GM18909 (cell line): ENCODE data around the gene COG4.

Experiments
- ATAC-seq: cut with Tn5 transposase; IDR thresholded peaks from one replicate; pipeline ENCODE4 v1.9.1; 2021; ENCODE audit warnings: mild to moderate bottlenecking; ENCODE audit not compliant: unreplicated experiment, poor library complexity

Gene COG4

DNA sequence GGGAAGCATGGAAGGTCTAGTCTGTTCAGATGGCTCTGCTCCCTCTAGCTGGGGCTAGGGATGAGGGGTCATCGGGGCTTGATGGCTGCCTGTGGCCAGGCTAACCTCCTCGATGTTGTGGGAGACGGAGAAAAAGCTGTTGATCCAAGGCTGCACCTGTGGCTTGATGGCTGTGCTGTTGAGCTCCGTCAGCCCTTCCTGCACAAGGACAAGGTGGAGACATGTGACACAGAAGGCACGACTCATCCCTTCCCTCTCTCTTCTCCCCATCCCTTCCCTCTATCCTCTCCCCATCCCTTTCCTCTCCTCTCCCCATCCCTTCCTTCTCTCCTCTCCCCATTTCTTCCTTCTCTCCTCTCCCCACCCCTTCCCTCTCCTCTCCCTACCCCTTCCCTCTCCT, 40.7 kb downstream of the COG4 start:
- no peak for ATAC-seq

GRCh38 chr16:70481929-70482536, 41.3 kb downstream of the COG4 start:
- no peak for ATAC-seq

DNA sequence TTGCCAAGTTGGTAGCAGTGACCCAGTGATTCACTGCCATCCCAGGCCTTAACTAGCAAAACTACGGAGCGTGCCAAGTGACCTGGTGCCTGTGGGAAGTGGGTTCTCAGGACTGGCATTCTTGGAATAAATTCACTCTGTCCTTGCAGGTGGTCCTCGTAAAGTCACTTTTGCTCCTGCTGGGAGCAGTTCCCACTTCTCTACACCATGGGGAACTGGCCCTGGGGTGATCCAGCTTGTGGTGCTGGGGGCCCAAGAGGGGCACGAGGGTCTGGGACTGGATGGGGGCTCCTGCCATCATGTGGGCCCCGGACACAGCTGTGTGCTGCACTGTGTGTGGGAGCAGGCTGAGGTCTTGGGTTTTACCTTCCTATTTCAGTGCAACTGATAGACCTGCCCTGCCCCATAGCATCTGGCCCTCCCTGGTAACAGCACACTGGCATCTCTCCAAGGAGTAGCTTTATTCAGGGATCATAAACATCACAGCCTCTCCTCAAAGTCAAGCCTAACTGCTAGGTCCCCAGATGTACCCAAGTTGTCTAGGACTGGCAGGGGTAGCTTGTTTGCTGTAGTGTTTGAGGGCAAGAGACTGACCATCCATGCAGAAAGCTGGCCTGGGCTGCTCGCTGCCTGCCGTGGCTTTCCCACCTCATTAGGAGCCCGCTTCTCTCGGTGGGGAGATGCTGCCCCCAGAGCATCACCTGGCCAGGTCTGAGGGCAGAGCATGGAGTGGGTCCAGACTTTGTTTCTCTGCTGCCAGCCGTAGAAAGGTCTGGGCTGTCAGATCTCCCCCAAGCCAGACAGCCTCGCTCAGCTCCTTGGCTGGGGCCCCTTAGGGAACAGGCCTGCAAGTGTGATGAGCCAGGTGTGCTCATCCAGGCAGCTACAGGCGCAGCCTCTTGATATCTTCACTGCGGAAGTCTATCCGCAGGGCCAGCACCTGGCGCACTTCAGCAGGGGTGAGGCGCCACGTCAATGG, 42.9 kb downstream of the COG4 start:
- no peak for ATAC-seq

GRCh38 chr16:70478912-70479341, 44.4 kb downstream of the COG4 start:
- no peak for ATAC-seq

DNA sequence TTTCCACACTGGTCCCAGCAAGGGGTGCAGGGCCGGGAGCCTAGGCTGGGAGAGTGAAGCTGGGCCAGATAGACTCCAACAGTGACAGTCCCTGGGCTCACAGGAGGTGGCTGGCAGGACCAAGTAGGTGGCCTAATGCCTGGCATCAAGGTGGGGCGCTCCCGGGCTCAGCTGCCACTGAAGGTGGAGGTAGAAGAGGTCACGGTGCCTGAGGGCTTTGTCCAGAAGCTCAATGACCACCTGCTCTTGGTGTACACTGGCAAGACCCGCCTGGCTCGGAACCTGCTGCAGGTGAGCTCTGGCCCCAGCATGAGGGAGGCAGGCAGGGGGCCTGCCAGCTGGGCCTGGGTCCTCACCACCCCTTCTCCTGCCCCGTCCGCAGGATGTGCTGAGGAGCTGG, 45.2 kb downstream of the COG4 start:
- no peak for ATAC-seq

DNA sequence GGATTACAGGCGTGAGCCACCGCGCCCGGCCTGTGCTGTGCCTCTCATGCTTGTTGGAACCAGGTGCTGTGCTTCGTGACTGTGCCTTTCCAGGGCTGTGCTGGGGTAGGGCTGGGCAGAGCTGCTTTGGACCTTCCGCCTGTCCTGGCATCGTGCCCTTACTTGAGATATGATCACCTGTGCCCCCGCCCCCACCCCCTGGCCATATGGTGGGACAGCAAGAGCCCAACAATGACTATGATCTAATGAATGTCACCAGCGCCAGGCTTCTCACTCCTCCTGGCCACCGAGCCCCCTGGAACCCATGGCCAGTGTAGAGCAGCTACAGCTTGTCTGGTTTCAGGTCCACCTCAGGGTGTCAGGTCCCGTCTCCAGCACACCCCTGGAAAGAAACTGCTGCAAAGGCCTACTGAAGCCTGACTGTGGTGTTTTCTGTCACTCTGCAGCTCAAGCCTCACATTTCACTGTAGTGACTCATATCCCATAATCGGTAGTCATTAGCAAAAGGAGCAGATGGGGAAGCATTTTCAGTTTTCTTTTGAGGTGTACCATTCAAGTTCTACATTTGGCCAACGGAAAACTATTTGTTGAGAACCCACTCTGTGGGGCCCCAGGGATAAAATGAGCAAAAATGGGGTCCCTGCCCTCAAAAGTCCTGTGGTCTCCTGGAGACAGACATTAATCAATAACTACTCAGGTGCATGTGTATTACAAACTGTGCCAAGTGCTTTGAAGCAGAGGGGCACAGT, 46.9 kb downstream of the COG4 start:
- ATAC-seq: peak; percentile 85

- ATAC-seq: no peak
Measured at GRCh38 chr16:70475054-70475871, 48.1 kb downstream of the COG4 start.

DNA sequence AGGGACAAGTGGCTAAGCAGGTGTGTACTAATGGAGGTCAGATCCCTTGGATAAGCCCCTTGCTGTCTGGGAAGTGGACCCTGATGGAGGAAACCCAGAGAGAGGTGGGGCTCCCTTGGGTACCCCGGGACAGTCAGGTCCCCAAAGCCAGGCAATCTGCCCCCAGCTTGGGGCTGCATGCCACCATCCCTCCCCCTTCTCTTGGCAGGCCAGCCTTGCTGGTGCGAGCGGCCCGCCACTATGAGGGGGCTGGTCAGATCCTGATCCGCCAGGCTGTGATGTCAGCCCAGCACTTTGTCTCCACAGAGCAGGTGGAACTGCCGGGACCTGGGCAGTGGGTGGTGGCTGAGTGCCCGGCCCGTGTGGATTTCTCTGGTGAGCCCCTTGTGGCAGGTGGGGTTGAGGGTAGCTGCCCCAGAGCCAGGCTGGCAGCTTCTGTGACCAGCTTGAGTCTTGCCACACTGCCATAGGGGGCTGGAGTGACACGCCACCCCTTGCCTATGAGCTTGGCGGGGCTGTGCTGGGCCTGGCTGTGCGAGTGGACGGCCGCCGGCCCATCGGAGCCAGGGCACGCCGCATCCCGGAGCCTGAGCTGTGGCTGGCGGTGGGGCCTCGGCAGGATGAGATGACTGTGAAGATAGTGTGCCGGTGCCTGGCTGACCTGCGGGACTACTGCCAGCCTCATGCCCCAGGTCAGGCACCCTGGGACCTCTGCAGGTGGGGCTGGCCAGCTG, 48.9 kb downstream of the COG4 start:
- no peak for ATAC-seq

DNA sequence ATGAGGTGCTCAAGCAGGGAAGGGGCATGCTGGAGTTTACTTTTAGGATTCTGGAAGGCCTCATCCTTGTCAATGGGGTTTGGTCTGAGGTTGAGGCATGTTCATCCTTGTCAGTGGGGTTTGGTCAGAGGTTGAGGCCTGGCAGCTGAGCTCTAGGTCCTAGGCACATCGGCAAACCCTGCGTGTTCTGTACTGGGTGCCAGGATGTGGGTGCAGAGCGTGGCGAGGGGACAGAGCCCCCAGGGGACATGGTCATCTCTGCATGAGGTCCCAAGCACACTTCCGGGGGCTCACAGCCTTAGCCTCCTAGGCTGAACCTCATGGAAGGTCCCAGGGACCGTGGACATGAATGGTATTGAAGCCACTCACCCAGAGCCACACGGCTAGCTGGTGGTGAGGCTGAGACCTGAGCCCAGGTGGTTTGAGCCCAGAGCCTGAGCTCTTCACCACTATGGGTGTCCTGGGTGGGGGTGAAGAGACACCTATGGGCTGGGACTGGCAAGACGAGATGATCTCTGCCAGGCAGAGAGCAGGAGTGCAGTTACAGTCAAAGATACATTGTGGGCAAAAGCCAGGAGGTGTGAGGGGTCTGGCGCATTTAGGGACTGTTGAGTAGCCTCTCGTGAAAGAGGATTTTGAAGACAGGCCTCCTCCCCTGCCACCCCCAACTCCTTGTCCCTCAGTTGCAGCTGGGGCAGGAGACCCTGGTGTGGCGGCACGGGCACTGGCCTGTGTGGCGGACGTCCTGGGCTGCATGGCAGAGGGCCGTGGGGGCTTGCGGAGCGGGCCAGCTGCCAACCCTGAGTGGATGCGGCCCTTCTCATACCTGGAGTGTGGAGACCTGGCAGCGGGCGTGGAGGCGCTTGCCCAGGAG, 49.7 kb downstream of the COG4 start:
- no peak for ATAC-seq

DNA sequence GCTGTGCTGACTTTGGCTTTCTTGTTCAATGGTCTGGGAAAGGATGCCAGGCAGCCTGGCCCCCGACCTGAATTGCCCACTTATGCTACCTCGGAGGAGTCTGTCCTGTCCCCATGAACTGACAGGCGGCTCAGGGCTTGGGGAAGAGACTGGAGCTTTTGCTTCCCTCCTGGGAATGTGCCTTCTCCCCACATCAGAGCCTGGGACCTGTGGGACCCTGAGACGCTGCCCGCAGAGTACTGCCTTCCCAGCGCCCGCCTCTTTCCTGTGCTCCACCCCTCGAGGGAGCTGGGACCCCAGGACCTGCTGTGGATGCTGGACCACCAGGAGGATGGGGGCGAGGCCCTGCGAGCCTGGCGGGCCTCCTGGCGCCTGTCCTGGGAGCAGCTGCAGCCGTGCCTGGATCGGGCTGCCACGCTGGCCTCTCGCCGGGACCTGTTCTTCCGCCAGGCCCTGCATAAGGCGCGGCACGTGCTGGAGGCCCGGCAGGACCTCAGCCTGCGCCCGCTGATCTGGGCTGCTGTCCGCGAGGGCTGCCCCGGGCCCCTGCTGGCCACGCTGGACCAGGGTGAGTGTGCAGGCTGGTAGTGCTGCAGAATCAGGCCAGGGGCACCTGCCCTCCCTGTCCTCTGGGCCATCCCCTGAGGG, 50.4 kb downstream of the COG4 start:
- no peak for ATAC-seq

DNA sequence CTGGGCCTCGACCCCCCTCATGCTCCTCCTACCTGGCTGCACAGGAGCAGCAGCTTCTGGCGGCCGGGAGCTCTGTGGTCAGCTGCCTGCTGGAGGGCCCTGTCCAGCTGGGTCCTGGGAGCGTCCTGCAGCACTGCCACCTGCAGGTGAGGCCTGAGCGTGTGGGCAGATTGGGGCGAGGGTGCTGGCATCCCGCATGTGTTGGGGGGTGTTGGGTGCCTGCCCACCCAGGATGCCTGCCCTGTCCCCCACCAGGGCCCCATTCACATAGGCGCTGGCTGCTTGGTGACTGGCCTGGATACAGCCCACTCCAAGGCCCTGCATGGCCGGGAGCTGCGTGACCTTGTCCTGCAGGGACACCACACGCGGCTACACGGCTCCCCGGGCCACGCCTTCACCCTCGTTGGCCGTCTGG, 52.4 kb downstream of the COG4 start:
- no peak for ATAC-seq

DNA sequence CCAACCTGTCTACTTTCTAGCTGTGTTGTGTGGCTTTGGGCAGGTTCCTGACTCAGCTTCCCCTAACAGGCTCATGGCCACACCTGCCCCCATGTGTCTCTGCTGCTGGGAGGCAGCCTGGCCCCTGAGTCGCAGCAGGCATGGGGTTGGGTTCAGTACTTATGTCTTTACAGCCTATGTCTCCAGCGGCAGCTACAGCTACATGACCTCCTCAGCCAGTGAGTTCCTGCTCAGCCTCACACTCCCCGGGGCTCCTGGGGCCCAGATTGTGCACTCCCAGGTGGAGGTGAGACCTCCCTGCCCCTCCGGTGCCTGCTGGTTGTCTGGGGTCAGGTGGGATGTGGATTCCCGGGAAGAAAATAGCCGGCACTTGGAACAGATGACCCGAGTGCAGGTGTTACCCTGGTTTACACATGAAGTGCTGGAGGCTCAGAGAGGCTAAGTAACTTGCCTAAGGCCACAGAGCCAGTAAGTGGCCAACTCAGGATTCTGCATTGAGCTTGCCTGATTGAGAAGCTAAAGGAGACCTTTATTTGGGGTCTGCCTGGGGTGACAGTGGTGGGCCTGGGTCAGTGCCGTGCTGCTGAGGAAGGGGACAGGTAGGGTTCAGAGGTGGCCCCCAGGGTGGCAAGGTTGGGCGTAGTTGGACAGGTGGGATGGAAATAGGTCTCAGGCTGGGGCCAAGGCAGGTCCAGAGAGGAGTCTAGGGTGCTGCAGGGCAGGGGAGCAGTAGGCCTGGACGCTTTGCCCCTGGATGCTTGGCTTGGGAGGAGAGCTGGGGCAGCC, 53.0 kb downstream of the COG4 start:
- ATAC-seq: no peak

- ATAC-seq: no peak
Measured at GRCh38 chr16:70468776-70469525, 54.4 kb downstream of the COG4 start.

DNA sequence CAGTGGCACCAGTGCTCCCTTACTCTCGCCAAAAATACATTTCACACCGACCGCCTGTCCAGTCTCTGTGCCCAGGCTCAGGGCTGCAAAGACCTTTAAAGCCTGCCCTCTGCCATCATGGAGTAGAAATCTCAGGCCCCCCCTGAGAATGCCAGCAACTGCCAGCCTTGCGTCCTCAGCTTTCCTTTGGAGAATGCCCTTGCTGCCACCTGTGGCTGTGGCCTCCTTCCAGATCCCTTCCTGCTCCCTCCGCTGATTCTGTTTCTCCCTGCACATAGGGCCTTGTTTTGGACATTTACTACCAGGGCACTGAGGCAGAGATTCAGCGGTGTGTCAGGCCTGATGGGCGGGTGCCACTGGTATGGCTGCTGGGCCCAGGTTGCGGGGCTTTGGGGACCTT, 55.7 kb downstream of the COG4 start:
- ATAC-seq: no peak

GRCh38 chr16:70467113-70467512, 56.2 kb downstream of the COG4 start:
- no peak for ATAC-seq

DNA sequence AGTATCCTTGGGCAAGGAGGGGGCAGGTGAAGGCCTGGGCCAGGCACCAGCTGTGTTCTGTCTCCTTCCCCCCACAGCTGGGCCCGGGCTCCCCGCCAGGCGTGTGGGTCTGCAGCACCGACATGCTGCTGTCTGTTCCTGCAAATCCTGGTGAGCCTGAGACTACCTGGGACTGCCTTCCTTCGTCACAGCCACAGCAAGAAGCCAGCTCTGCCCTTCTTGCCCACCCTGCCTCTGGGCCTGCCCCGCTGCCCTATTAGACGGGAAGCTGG, 56.6 kb downstream of the COG4 start:
- no peak for ATAC-seq
